ENCODE results near the gene CALHM4.

GRCh38 chr6:116577486-116577885 is 23.9 kb downstream of the CALHM4 start:
- TF ChIP-seq ZFX (IDR thresholded peaks at IDR 0.05): no peak
- no peak for TF ChIP-seq CTCF (conservative IDR thresholded peaks at IDR 0.05)
